GM03348 (cell line): Measurements from ENCODE around the gene ABTB2.
"Not testable (repeated sequence)": the region's sequence is repeated elsewhere in the genome, so short reads cannot be mapped to it uniquely, and the experiment has no call there.

Source experiments
- DNase-seq: peaks from one replicate; pipeline ENCODE4 v3.0.0; 2012; ENCODE audit warnings: low spot score

The ABTB2 gene

DNA sequence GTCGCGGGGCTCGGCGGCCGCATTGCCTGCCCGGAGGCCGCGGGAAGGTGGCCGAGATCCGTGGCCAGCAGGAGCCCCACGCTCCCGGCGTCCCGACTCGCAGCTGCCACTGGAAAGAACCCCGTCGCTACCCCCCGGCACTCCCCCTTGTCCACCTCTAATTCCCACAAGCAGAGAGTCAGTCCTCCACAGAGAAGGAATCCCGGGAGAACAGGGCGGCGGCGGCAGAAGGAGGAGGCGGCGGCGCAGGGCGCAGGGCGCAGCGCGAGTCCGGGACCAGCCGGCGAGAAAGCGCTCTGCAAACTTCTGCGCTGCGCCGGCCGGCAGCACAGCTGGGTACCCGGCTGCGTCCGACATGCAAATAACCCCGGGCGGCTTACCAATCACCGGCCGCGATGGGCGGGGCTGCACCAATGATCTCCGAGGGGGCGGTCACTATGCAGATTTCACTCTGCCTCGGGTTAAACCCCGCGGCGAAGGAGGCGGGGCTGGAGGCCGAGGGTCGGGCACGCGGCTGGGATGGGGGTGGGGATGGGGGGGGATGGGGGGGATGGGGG, at the start of gene ABTB2:
Gene ABTB2 (minus strand): TSS at position 310 of the 557 bp plus-strand sequence.
- peak; percentile 97 for DNase-seq

DNA sequence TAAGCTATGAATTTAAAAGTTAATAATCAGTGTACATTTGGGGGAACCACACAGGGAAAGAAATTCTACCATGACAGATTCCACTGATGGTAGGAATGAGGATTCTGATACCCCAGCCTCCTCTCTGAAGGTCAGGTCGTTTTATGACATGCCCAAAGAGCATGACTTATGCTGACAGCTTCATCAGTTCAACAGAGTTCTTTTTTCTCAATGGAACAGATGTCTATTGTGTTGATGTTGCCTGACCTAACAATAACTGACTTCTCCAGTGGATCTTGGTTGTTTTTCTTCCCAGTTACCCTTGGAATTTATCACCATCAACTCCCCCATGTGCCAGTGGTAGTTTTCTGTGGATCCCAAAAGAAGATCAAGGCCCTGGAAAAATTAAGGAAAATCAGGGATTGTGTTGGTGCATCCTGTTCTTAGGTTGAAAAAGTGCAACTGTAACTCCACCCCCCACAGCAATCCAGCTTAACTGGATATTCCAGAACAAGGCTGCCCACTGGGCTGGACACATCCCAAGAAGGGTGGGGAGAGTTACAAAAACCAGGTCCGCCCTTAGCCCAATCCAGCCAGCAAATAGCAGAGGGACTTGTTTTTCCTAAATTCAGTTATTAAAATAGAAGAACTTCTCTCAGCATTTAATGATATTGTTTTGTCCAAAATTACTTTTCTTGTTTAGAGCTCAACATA, 49.5 kb upstream of the ABTB2 start:
- no peak for DNase-seq

DNA sequence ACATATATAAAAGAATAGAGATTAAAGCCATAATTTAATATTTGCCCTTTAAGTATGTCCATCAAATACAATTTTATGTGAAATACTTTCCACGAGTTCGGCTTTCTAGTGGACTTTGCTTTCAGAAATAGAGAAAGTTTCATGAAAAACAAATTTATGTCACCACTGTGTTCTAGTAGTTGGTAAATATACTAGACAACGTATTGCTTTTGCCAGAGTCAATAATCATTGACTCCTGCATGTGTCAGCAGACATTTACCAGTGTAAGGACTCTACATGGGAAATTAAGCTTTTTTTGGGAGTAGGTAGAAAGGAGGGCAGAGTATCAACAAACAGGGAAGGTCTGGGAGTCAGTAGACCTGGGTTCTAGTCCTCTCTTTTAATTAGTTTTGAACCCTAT, 48.6 kb upstream of the ABTB2 start:
- DNase-seq, result no peak

DNA sequence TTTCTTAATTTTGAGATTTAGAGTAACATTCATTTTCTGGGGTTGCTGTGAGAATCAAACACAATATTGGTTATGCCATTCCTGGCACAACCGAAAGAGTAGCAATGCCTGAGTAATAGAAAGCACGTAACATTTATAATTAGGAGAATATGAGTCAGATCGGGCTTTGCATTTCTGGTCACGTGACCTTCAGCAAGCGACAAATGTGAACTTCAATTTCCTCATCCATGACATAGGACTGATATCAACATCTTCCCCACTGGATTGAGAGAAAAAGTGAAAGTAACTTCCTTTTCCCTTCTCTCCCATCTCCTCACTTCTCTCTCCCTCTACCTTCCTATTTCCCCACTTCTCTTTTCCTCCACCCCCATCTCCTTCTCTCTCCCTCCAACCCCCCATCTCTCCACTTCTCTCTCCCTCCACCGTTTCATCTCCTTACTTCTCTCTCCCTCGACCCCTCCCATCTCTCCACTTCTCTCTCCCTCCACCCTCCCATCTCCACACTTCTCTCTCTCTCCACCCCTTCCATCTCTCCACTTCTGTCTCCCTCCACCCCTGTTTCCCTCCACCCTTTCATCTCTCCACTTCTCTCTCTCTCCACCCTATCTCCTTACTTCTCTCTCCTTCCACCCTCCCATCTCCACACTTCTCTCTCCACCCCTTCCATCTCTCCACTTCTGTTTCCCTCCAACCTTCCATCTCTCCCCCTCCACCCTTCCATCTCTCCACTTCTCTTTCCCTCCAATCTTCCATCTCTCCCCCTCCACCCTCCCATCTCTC, 47.5 kb upstream of the ABTB2 start:
- DNase-seq, result peak; percentile 40

DNA sequence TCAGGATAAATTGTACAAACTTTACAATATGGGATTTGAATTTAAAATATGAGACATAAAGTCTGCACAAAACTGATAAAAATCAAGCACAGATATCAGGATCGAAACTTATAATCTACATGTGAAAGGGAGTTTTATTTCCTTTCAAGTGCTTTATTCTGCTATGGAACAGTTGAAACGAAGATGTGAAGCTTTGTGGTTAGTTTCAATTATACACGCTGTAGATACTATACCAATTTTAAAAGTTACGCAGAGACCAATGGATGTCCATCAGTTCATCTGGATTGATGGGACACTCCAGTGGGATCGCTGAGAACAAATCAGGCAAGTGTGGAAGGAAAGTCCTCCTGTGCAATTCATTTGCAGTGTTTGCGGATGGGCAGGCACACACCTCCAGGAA, 46.5 kb upstream of the ABTB2 start:
- DNase-seq, result no peak

DNA sequence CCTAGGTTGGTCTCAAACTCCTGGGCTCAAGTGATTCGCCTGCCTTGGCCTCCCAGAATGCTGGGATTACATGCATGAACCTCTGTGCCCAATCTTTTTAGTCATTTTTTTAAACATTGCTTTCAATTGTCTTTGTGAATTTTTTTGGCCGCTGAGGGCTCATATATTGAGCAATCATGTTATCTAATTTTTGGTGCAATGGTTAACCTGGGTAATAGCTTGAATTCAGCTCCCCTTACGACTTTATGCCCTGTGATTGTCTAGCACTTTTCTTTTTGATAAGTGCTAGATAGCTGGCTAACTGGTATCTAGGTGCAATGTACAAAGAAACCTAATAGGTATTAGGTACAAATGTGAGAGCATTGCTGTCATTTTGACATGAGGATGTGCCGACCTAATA, 45.6 kb upstream of the ABTB2 start:
- no peak for DNase-seq

DNA sequence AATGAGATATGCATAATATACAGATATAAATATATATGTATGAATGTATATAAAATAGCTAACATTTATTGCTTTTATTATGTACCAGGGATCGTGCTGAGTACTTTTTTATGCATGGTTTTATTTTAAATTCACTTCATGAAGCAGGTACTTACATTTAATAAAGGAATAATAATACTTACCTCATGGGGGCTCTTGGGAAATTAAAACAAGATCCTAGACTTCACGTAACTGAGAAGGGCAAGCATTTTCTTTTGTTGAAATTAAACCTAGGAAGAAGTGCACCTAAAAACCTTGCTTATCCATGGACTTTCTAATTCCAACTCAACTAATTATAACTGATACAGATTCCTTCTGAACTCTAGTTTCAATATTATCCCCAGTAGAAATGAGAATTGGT, 40.0 kb upstream of the ABTB2 start:
- no peak for DNase-seq

DNA sequence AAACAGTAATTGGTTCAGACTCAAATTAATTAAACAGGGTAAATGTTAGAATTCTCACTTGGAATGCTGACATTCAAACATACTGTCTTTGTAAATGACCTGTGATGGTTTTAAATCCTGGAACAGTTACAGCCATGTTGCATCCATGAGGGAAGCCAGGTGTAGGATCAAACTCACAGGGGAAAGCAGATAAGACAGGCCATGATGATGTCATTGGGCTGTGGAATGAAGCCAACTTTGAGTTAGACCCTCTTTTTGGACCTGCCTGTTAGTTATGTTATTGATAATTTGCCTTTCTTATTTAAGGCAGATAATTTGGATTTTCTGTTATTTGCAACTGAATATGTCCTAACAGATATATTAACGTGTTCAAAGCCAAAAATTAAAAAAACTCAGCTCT, 39.3 kb upstream of the ABTB2 start:
- DNase-seq, result no peak

DNA sequence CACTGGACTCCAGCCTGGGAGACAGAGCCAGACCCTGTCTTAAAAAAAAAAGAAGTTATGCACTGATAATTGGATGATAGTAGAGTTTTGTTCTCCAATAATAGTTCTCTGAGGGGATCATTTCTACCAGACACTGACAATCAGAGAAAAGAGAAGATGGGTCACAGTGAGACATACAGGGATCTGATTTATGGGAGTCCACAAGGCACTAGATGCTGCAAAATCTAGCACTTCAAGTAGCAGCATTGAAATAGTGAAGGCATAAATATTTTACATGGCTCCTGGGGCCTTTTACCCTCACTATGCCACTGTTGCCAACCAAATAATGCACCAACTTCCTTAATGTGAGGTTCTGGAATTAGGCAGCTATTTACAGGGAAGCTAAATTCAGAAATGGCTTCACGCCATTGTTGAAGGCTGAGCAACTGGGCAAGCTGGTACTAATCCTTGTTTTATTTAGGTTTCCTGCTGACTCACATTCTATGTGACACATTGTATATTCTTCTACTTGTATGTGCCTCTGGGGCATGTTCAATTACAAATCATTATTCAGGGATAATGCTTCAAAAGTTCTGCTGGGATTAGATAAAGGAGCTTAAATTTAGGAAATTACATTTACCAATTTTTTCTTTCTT, 38.2 kb upstream of the ABTB2 start:
- DNase-seq, result peak; percentile 37

DNA sequence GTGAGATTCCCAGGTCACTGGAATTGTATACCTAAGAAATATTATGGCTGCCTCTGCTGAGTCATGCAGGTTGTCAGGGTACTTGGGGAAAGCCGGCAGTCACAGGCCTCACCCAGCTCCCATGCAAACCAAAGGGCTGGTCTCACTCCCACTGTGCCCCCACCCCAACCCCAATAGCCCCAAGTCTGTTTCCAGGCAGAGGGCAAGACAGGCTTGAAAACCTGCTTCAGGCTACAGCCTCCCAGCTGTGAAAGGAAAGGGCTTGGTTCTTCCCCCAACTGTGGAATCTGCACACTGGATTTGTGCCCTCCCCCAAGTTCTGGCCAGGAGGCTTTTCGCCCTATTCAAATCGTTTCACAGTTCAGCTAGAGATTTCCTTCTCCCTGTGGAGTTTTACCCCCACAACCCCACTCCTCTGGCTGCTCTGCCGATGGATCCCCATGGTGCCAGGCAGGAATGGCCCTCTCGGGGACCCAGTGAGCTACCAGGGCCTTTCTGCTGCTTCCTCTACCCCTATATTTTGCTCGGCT, 37.0 kb upstream of the ABTB2 start:
- no peak for DNase-seq

DNA sequence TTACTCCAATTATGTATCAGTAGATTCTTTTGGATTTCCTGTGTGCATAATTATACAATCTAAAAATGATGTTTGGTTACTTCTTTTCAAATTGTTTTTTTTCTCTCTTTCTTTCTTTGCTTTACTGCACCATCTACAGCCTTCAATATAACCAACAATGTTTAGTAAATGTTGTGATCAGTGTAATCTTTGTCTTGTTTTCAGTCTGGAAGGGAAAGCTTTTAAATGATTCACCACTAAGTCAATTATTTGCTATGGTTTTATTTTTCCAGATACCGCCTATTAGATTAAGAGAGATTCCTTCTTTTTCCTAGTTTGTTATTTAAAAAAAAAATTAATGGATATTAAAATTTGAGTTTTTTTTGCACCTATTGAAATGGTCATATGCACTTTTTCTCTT, 29.8 kb upstream of the ABTB2 start:
- DNase-seq, result no peak

DNA sequence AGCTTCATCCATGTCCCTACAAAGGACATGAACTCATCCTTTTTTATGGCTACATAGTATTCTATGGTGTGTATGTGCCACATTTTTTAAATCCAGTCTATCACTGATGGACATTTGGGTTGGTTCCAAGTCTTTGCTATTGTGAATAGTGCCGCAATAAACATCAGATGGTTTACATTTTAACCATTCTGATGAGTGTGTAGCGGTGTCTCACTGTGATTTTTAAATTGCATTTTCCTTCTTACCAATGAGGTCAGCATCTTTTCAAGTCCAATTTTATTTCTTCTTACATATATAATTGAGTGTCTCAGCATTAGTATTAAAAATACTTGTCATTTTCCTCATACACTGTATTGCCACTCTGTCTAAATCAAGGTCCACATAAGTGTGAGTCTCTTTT, 28.5 kb upstream of the ABTB2 start:
- not testable (repeated sequence) for DNase-seq

DNA sequence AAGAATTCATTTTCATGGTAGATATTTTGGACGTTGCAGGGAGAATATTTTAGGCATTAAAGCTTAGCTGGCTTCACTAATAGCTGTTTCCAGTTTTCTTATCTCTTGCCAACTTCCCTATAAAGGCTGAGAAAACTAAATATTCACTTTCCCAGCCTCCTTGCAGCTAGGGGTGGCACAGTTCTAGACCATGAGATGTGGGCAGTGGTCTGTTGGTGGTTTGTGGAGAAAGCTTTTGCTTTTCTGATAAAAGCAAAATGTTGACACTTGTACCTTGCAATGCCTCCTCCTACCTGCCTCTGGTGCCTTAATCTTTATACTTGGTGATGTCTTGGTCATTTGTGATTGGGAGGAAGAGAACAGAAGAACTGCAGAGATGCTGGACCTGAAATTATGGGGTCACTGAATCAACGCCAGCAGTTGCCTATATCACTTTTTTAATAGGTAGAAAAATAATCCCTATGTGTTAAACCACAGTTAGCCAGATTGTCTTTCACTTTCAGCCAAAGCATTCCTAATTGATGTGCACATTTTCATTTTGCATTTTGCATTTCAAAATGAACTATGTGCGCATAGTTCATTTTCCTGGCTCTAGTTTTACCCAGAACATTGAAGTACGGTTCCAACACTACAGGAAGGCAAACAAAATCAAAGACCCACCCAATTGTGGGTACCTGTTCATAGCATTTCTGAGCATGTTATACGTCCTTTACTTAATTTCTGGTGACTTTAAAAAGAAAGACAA, 24.9 kb upstream of the ABTB2 start:
- no peak for DNase-seq

DNA sequence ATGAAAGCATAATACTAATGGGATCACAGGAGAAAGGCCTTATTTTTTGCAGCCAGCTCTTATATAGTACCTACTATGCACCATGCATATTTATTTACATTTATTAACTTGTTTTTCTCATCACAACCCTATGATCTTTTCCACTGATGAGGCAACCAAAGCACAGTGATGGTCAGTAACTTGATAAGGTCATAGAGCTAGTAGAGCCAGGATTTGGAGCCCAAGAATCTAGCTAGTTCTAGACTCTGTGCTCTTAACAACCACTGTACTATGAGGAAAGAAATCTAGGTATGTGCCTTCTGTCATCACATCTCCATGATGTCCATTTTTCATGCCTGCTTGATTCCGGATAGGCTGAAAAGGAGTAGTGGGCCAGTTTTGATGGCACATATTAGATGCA, 24.0 kb upstream of the ABTB2 start:
- no peak for DNase-seq

DNA sequence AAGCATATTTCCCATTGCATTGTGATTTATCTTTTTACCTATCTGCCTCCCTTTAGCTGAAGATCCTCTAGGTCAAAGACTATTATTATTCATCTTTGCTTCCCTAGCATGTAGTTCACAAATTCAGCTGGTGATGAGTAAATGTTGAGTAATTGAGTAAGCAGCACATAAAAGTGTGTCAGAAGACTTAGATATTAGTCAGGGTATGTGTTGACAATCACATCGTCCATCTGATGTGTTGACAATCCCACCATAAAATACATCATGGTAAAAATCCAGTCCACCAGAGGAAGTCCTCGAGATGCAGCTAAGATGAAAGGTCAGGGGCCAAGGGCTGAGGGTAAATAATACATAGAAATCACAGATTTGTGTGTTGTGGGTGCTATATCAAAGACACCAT, 22.9 kb upstream of the ABTB2 start:
- DNase-seq, result peak; percentile 52

DNA sequence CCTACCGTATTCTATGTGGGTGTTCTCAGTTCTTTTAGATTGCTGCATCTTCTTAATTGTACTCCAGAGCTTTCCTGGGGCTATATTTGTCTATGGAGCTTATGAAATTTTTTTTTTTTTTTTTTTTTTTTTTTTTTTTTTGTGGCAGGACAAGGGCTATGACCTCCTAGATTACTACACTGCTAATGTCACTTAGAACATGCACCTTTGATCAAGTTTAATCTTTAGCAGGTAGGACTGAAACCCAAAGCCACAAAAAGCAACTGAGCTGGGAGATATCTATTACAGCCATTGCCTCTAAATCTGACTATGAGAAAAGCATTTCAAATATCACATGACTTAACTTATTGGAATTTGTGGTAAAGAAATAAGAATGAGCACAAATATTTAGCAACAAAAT, 21.7 kb upstream of the ABTB2 start:
- no peak for DNase-seq

DNA sequence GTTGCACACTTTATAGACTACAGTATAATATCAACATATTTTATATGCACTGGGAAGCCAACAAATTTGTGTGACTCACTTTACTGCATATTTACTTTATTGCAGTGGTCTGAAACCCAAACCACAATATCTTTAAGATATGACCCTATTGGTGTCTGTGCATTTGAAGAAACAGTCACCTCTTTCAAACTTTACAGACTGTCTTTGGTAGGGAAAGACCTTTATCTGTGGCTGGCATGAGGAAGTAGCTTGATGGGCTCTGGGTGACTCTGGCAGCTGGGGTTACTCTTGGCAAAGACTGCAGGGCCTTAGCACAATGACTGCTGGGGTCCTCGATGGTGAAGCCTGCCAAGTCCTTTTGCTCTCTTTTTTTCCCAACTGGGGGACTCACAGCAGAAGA, 21.3 kb upstream of the ABTB2 start:
- no peak for DNase-seq

DNA sequence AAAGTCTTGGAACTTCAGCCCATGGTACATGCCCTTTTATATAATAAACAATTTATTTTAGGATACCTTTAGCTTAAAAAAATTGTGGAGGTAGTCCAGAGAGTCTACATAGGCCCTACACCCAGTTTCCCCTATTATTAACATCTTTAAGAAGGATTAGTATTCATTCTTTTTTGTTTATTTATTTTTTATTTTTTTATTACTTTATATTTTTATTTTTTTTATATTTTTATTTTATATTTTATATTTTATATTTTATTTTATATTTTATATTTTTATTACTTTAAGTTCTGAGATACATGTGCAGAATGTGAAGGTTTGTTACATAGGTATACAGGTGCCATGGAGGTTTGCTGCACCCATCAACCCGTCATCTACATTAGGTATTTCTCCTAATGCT, 15.9 kb upstream of the ABTB2 start:
- no peak for DNase-seq

DNA sequence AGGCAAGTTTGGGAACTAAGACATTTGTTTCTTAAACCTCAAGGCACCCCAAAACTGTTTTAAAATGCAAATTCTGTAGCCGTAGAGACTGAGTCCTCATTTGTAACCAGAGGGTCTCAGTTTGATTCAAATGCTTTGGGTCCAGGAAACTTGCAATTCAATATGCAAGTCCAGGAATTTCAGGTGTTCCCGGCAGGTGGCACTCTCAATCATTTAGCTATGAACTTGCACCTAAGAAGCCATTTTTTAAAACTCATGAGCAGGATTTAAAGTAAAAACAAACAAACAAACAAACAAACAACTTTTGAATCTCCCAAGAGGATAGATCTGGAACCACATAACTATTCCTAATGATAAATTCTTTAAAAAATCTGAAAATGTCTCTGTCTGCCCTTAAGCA, 8.7 kb upstream of the ABTB2 start:
- no peak for DNase-seq

DNA sequence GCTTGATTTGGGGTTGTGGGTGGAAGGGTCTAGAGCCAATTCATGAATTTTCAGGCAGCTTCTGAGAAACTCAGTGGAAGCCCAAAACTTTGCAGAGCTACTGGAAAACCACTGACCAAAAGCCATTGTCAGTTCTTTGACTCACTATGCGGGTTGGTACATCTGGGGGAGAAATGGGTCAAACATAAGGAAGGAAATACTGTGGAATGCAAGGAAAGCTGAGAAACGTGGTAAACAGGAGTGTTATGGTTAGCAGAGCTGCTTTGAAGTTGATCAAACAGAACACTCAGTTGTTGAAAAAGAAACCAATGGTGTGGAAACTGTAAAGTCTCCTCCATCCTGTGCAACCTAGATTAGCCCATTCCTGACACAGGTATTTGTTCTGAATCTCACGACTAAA, 6.3 kb upstream of the ABTB2 start:
- DNase-seq, result no peak

DNA sequence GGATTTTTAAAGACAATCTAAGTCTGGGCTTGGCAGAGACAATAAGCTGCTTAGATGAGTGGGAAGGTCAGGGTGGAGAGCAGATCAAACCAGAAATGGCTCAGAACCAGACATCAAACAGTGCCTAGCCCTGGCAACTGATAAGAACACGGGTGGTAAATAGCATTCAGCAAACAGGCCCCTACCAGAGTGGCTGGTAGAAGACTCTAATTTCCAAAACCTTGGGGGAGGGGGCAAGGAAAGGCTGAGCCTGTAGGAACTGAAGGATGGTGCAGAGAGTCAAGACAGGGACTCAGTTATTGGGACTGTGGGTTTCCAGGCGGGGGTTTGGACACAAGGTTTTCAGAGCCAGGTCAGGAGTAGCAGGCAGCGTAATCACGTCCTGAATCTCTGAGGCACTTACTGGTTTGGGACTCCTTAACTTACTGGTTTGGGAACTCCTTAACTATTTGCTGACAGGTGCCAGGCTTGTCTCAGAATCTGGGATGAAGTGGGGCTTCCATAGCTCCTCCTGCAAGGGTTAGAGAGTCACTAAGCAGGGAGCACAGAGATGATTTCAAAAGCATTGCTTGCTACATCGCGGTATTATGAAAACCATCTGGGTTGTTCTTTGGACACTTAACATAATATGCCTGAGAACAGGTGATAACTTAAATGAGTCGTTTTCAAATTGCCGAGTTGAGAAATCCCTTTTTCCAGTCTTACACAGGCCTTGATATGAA, 5.7 kb upstream of the ABTB2 start:
- no peak for DNase-seq
